ENCODE results near the gene PAFAH1B1. TPM values are rescaled to one million over a fixed set of nuclear protein-coding genes. Genes with fewer than 3 reads are reported as not detected.

PAFAH1B1 gene
- total RNA-seq, 1 donor from 2014 or later = 138 TPM

DNA sequence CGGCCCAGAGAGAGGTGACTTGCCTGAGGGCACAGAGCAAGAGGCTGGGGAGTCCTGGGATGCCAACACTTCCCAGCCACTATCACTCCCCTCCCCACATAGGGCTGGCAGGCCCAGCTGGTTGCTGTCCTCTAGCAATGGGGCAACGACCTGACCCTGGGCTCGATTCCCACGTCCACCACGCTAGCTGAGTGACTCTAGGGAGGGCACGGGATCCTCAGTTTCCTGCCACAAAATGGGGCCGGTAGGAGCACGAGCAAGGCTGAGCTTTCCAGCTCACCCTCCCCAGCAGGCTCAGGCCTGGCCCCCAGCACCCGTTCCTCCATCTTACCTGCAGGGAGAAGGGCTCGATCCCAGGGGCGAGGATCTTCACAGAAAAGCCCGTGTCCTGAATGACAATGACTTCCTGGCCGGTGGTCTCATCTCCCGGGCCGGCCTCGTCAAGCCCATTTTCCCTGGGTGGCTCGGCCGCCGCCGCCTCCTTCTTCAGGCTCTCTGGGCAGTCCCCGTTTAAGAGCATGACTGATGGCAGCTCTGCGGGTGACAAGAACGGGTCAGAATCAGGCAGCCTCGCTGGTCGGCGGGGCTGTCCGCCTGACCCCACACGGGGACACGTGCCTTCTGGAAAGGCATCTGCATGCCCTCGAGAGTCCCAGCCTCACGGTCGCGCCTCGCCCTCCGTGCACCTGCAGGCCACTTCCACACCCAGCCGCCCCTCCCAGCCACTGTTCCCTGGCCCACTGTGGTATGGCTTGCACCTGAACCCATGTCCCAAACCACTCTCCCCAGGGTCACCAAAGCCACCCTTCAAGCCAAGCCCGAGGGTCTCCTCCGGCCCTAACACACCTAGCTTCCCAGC, 110.8 kb downstream of the PAFAH1B1 start:
- Mint-ChIP-seq H3K4me3 (no peak overlapping the region), H3K27me3 (no peaks in the 10 kb centered on the region), H3K27ac (no peak overlapping the region), H3K4me1 (peaks cover 18% of the 10 kb centered on the region), H3K36me3 (ENCODE audit: low read depth) (peaks cover 54% of the 10 kb centered on the region), H3K9me3 (no peaks in the 10 kb centered on the region)
- TF ChIP-seq, protein P1, sequence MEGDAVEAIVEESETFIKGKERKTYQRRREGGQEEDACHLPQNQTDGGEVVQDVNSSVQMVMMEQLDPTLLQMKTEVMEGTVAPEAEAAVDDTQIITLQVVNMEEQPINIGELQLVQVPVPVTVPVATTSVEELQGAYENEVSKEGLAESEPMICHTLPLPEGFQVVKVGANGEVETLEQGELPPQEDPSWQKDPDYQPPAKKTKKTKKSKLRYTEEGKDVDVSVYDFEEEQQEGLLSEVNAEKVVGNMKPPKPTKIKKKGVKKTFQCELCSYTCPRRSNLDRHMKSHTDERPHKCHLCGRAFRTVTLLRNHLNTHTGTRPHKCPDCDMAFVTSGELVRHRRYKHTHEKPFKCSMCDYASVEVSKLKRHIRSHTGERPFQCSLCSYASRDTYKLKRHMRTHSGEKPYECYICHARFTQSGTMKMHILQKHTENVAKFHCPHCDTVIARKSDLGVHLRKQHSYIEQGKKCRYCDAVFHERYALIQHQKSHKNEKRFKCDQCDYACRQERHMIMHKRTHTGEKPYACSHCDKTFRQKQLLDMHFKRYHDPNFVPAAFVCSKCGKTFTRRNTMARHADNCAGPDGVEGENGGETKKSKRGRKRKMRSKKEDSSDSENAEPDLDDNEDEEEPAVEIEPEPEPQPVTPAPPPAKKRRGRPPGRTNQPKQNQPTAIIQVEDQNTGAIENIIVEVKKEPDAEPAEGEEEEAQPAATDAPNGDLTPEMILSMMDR (IDR thresholded peaks at IDR 0.05) = no peak
- ATAC-seq (ENCODE audit: low read depth) = no peak
- DNase-seq = no peak
- ChIA-PET CTCF (no interaction called here), POLR2A (no interaction called here)
- intact Hi-C loops (cut with micrococcal nuclease) = no loop called here

DNA sequence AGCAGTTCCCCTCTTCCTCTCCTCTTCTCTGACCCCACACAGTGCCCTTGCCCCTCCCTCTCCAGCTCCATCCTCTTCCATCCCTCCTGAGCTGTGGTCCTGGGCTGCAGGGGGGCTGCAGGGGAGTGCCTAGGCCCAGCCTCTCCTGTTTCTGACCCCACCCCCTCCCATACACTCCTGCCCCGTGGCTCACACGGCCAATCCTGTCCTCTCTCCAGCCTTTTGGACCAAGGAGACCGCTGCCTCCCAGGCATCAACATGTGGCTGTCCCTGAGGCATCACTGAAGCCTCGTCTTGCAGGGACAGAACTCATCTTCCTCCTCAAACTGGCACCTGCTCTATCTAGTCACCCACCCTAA, 111.4 kb downstream of the PAFAH1B1 start:
- intact Hi-C loops (cut with micrococcal nuclease) = no loop called here
- Mint-ChIP-seq H3K36me3 (ENCODE audit: low read depth) (peaks cover 50% of the 10 kb centered on the region), H3K27ac (peak overlapping the region; percentile 41), H3K27me3 (no peaks in the 10 kb centered on the region), H3K4me1 (peaks cover 24% of the 10 kb centered on the region), H3K9me3 (no peaks in the 10 kb centered on the region), H3K4me3 (no peak overlapping the region)
- ATAC-seq (ENCODE audit: low read depth) = no peak
- ChIA-PET CTCF (no interaction called here), POLR2A (no interaction called here)
- no peak for DNase-seq
- TF ChIP-seq, protein P1 (IDR thresholded peaks at IDR 0.05) = no peak

DNA sequence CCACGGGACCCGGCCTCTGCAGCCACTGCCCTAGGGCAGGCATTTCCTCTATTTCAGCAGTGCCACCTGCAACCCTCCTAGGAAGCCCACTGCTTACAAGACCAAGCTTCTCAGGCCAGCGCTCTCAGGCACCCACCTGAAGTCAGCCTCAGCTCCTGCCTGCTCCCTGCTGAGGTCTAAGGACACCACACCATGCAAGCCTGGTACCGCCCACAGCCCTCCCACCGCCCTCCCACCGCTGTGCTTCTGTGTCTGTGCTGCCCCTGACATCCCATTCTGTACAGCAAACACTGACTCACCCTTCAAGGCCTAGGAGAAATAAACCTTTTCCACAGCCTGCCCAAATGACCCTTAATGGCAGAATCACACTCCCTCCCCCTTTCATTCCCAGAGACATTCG, 111.8 kb downstream of the PAFAH1B1 start:
- CTCF ChIA-PET = no interaction called here

DNA sequence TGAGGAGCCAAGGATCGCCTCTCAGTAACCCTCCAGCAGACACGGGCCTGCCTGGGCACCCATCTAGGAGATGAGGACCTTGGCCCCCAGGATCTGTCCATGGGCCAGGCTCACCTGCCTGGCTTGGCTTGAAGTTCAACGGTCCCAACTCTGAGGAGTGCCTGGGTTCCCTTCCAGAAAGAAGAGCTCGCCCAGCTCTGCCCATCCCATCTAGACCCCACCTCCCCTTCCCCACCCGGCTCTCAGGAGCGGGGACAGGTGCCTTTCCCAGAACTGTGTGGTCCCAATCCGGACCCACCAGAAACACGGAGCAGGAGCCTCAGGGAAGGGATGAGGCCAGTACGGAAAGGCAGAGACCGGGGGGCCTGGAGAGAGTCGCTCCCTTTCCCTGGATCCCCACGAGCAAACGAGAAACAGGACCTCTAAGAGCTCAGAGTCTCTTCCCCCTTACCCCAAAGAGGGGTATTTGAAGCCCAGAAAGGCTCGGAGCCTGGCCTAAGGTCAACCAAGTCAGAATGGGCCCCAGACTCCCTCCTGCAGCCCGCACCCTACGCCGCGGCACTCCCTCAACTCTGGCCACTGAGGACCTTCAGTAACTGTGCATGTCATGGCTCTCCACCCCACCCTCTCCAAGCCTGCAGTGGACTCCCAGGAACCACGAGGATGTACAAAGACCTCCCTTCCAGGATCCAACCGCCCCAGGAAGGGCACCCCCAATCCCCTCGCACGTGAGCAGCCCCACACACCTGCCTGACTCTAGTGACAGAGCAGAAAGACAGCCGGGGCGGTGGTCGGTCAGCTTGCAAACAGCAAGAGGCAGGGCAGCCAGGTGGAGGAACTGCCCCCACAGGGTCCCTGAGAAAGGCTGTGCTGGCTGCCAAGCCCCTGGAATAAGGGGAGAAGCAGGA, 112.7 kb downstream of the PAFAH1B1 start:
- H3K4me3 Mint-ChIP-seq = no peak overlapping the region
- DNase-seq (no peak), ATAC-seq (ENCODE audit: low read depth) (no peak)
- H3K4me1 Mint-ChIP-seq = peaks cover 34% of the 10 kb centered on the region
- CTCF ChIA-PET = interaction anchor here (1.2 kb wide), 1 partner anchor 33 kb away, joined by 3 read pairs; no protein-coding TSS in a partner anchor
- POLR2A ChIA-PET = no interaction called here
- TF ChIP-seq, protein P1 (IDR thresholded peaks at IDR 0.05) = no peak
- peaks cover 41% of the 10 kb centered on the region for H3K36me3 Mint-ChIP-seq (ENCODE audit: low read depth)
- H3K27me3 Mint-ChIP-seq = no peaks in the 10 kb centered on the region
- intact Hi-C loops (cut with micrococcal nuclease) = no loop called here
- no peak overlapping the region for H3K27ac Mint-ChIP-seq
- H3K9me3 Mint-ChIP-seq = no peaks in the 10 kb centered on the region

More for the DNA sequence above, 111.8 kb downstream of the PAFAH1B1 start:
- H3K4me3 Mint-ChIP-seq = no peak overlapping the region
- ATAC-seq (ENCODE audit: low read depth) (no peak), DNase-seq (no peak)
- TF ChIP-seq, protein P1 (IDR thresholded peaks at IDR 0.05) = no peak
- H3K9me3 Mint-ChIP-seq = no peaks in the 10 kb centered on the region
- H3K27me3 Mint-ChIP-seq = no peaks in the 10 kb centered on the region
- H3K27ac Mint-ChIP-seq = no peak overlapping the region
- intact Hi-C loops (cut with micrococcal nuclease) = no loop called here
- peaks cover 28% of the 10 kb centered on the region for H3K4me1 Mint-ChIP-seq
- peaks cover 47% of the 10 kb centered on the region for H3K36me3 Mint-ChIP-seq (ENCODE audit: low read depth)
- POLR2A ChIA-PET = no interaction called here

Measured in activated B cell treated with CpG ODN at 0.5 μM for 24 hours (primary cell).